ENCODE measurements around the gene IDH1.
A peak's percentile ranks its signal among the peaks of the same experiment; 100 is the strongest.
"Not testable (repeated sequence)": the region's sequence is repeated elsewhere in the genome, so short reads cannot be mapped to it uniquely, and the experiment has no call there.

Gene IDH1

DNA sequence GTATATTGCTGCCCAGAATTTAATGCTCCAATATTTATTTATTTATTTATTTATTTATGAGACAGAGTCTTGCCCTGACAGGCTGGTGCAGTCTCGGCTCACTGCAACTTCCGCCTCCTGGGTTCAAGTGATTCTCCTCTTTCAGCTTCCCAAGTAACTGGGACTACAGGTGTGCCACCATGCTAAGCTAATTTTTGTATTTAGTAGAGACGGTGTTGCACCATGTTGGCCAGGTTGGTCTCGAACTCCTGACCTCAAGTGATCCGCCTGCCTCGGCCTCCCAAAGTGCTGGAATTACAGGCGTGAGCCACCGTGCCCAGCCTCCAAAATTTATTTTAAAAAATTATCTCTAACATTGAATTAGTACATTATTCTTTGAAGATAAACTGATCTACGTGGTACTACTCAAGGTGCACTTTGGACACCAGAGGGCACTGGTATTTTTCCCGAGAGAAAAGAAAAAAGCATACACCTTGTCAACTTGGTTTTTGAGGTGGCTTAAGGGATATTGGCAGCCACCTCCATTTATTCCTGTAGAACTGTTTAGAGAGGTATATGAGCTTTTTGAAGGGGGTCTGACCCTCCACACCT, 1.4 kb upstream of the IDH1 start:
- DNase-seq: no peak

DNA sequence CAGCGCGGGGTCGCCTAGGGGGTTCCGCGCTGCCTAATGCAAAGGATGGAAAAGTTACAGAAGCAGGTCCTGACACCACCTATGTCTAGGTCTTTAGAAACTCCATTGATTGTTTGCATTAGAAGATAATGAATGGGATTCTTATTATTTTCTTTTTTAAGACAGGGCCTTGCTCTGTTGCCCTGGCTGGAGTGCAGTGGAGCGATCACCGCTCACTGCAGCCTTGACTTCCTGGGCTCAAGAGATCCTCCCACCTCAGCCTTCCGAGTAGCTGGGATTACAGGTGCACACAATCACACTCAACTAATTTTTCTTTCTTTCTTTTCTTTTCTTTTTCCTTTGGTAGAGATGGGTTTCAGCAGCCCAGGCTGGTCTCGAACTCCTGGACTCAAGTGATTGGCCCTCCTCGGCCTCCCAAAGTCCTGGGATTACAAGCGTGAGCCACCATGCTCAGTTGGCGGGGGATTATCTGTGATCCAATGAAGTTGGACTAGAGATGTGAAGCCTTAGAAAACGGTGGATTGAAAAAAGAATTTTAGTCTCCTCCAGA, 761 bp upstream of the IDH1 start:
- DNase-seq: no peak

DNA sequence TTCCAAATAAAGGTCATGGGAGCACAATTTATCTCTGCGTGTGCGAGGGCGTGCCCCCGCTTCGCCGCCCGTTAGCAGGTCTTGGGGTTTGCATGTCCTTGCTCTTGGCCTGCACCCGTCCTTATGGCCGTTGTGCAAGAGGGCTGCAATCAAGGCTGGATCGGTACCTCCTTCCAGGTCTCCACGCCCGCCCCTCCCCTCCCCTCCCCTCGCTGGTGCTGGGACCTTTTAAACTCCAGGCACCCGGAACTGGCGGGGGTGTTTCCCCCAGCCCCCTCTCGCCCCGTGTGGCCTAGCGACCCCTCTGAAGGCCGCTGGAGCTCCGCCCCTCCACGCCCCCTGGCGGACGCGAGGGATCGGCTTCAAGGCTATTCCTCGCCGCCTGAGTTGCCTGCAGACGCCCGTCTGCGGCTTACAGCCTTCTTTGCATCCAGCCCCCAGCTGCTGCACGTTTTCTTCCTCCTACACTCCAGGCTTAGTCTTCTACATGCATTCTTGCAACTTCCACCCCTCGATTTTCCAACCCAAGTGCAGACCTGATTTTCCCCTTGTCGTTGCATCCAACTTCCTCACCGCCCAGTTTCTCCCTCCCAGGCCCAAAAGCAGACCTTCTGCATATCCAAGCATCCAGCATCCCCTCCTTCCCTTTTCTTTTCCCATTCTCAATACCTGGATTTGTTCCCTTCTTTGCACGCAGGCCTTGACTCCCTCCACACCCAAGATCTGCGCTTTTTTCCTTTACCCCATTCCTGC, 577 bp downstream of the IDH1 start:
- peak; percentile 54 to 81 for DNase-seq

- DNase-seq: no peak
Observed at GRCh38 chr2:208253600-208254117, 1.2 kb downstream of the IDH1 start.

GRCh38 chr2:208252716-208253492, 2.0 kb downstream of the IDH1 start:
- no peak for DNase-seq

- no peak for DNase-seq
Observed at GRCh38 chr2:208251098-208251497, 3.8 kb downstream of the IDH1 start.

DNA sequence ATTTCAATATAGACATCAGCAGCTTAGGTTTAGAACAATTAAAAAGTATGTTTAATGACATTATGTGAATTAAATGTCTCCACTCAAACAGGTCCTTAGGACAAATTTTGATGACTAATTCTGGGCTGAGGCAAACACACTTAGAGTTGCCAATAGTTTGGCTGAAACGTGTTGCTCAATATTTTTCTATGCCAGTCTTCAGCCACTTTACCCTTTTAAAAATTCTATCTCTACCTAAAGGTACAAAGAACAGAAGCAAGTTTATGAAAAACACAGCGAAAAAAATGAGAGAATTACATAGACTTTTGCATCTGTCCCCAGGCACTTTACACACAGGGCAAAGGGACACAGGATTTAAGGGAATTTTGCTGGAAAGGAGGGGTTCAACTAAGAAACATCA, 4.5 kb downstream of the IDH1 start:
- DNase-seq: no peak

DNA sequence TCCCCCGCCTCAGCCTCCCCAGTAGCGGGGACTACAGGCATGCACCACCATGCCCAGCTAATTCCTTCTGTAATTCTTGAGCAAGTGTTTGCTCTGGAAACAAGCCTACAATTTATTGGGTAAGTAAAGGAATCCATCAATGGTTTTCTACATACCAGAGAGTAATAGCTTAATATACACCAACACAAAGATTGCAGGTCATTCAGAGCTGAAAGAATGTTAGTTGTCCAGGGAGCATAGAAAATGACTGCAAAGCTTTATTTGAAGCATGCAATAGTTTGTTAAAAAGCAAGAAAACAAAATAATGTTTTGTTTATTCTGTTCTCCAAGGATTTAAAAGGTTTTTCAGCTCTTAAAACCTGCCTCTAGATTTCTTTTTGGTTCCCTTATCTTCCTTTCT, 5.6 kb downstream of the IDH1 start:
- DNase-seq: no peak

DNA sequence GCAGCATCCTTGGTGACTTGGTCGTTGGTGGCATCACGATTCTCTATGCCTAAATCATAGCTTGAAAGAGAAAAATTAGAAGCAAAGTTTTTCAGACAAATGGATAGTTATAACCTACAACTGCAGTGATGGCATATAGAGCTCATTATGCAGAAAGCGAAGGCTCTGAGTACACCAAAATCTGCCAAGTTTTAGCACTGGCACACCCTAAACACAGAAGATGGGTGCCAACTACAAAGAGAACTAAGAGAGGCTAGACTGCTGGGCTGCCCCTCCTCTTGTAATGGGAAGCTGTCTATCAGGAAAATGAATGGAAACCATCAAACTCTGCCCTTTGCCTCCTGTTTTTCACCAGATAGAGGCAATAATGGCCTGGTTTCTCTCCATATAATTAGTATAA, 6.3 kb downstream of the IDH1 start:
- no peak for DNase-seq

DNA sequence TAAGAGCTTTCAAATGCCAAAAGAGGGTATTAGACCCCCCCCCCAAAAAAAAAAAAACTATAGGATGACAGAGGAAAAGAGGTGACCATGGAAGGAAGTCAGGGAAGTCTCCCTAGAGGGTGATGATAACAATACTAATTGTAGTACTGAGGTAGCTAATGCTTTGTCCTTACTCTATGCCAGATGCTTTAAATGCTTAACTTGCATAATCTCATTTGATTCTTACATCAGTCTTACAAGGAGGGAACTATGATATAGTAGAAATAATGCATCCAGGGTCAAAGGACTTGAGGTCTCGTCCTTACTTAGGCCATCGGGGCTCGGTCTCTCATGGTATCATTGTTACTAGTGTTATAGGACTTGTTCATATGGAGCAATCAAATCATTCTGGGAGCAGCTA, 9.1 kb downstream of the IDH1 start:
- DNase-seq: no peak

GRCh38 chr2:208244422-208244821, 10.4 kb downstream of the IDH1 start:
- DNase-seq: no peak

- DNase-seq: no peak
Observed at GRCh38 chr2:208240619-208241209, 14.2 kb downstream of the IDH1 start.

DNA sequence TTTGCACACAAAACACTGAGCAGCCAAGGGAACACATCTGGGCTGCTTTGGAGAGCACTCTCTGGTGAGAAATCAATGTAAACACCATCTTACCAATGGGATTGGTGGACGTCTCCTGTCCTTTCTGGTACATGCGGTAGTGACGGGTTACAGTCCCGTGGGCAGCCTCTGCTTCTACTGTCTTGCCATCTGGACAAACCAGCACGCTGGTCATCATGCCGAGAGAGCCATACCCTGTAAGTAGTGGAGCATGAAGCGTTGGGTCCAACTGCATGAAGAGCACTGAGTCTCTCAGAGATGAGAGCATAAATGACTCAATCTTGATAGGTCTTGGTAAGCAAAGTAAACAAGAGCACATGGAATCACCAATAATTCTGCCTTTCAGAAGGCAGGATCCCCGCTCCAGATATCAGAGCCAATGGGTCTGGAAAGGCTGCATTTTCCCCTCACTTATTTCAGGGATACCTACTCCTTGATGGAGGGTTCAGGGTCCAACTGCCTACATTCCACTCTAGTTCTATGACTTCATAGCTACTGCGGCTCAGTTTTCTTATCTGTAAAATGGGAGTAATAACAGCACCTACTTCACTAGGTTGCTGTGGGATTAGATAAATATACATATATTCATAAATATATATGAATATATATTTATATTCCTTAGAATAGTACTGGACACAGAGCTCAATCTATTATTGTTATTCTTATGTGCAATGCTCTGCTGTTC, 14.9 kb downstream of the IDH1 start:
- DNase-seq: no peak

DNA sequence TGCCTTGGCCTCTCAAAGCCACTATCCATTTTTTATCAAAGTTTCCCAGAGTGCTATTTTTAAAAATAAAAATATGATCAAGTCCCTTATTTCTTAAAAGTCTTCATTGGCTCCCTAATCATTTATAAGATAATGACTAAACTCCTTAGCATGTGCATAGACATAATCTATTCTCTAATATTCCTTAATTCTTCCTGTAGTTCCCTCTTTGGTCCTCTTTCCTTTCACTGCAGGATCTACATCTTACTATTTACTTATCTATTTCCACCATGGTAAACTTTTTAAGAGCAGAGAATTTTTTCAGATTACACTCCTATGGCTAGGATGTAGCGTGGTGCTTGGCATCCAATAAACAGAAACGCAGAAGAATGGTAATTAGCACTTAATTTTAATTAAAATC, 19.0 kb downstream of the IDH1 start:
- no peak for DNase-seq

- DNase-seq: no peak
Observed at GRCh38 chr2:208234786-208235185, 20.1 kb downstream of the IDH1 start.

DNA sequence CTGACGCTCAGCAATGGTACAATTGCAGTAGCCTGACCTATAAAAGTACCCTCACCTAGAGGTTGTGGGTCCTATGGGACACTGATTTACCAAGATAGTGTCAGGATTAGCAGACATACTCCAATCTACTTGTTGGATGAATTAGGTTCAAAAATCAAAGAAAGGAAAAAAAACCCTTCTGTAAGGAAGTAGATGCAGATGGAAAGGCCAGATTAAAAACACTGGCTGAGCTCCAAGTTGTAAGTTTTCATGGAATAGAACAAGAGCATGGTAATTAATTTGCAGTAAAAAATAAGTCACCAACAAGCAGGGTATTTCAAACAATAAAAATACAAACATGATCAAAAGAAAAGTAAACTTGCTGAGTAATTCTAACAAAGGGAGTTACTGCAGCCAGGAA, 26.4 kb downstream of the IDH1 start:
- no peak for DNase-seq

DNA sequence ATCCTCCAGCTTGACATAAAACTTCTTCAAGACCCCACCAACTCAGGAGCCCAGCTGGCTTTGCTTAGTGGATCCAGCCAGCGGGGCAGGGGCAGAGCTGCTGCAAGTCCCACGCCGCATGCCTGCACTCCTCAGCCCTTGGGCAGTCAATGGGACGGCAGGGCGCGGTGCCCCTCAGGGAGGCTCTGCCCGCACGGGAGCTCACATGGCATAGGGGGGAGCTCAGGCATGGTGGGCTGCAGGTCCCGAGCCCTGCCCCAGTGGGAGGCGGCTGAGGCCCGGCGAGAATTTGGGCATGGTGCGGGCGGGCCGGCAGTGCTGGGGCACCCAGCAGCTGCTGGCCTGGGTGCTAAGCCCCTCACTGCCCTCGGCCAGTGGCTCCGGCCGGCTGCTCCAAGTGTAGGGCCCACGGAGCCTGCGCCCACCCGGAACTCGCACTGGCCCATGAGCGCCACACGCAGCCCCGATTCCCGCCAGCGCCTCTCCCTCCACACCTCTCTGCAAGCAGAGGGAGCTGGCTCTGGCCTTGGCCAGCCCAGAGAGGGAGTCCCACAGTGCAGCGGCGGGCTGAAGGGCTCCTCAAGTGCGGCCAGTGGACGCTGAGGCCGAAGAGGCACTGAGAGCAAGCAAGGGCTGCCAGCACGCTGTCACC, 27.2 kb downstream of the IDH1 start:
- no peak for DNase-seq

GRCh38 chr2:208224802-208225201, 30.1 kb downstream of the IDH1 start:
- no peak for DNase-seq

DNA sequence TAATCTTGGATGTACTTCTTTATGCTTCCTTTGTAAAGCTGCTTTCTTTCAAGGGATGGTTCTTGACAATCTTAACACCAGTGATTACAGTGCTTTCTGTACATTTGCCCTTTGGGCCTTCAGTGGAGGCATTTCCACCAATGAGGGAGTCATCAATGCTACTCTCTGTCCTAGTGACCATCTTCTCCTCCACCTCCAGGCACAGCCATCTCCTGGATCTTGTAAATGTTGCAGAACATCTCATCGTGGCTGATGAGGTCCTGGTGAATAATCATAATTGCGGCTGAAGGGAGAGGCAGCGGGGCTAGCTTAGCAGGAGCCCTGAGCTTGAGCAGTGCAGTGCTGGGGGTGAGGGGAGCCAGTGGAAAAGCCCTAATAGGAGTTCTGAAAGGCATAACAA, 32.5 kb downstream of the IDH1 start:
- DNase-seq: no peak

GRCh38 chr2:208221873-208222272, 33.0 kb downstream of the IDH1 start:
- not testable (repeated sequence) for DNase-seq

- DNase-seq: no peak
Observed at GRCh38 chr2:208210688-208211451, 44.0 kb downstream of the IDH1 start.
